ENCODE measurements around the gene TDRD6. TPM values are rescaled to one million over a fixed set of nuclear protein-coding genes. Genes with fewer than 3 reads are reported as not detected.
"Not testable (repeated sequence)": the region's sequence is repeated elsewhere in the genome, so short reads cannot be mapped to it uniquely, and the experiment has no call there.

The TDRD6 gene
- total RNA-seq, result 0.52 TPM

GRCh38 chr6:46687619-46688097 lies at the start of gene TDRD6:
Gene TDRD6, plus strand, starts transcription at chr6:46687885. Its CDS starts 244 bp downstream, at chr6:46688129.
- Histone ChIP-seq H3K9ac (ENCODE audit: low read depth in 1 of 3, low read length in 3 of 3) (no peak within 1 kb of the TSS), H3K27ac (ENCODE audit: low read depth, low read length) (no peak within 1 kb of the TSS), H3K27me3 (ENCODE audit: control insufficient read depth in 3 of 3, insufficient read depth in 3 of 3, low read length in 3 of 3) (no peaks in the 10 kb centered on the region), H3K4me3 (ENCODE audit: low read length in 3 of 3) (no peak within 1 kb of the TSS), H3K4me1 (ENCODE audit: control insufficient read depth in 3 of 3, insufficient read depth in 3 of 3, low read length in 3 of 3) (peaks cover 2 to 5% (median 3%) of the 10 kb centered on the region in 3 donors), H3K36me3 (ENCODE audit: control insufficient read depth in 3 of 3, insufficient read depth in 3 of 3, low read length in 3 of 3) (peaks cover 0 to 2% (median 0%) of the 10 kb centered on the region in 3 donors), H3K9me3 (ENCODE audit: control insufficient read depth in 3 of 3, low read length in 3 of 3) (no peaks in the 10 kb centered on the region)

GRCh38 chr6:46637933-46638332 lies 49.8 kb upstream of the TDRD6 start:
- H3K9ac ChIP-seq (ENCODE audit: low read depth in 1 of 3, low read length in 3 of 3), result no peak overlapping the region
- no peaks in the 10 kb centered on the region for H3K27me3 ChIP-seq (ENCODE audit: control insufficient read depth in 3 of 3, insufficient read depth in 3 of 3, low read length in 3 of 3)
- no peak overlapping the region for H3K4me3 ChIP-seq (ENCODE audit: low read length in 3 of 3)
- no peaks in the 10 kb centered on the region for H3K4me1 ChIP-seq (ENCODE audit: control insufficient read depth in 3 of 3, insufficient read depth in 3 of 3, low read length in 3 of 3)
- H3K9me3 ChIP-seq (ENCODE audit: control insufficient read depth in 3 of 3, low read length in 3 of 3), result no peaks in the 10 kb centered on the region
- H3K27ac ChIP-seq (ENCODE audit: low read depth, low read length), result no peak overlapping the region
- no peaks in the 10 kb centered on the region for H3K36me3 ChIP-seq (ENCODE audit: control insufficient read depth in 3 of 3, insufficient read depth in 3 of 3, low read length in 3 of 3)

GRCh38 chr6:46638650-46639049 lies 49.0 kb upstream of the TDRD6 start:
- no peak overlapping the region for H3K27ac ChIP-seq (ENCODE audit: low read depth, low read length)
- H3K27me3 ChIP-seq (ENCODE audit: control insufficient read depth in 3 of 3, insufficient read depth in 3 of 3, low read length in 3 of 3), result no peaks in the 10 kb centered on the region
- no peak overlapping the region for H3K9ac ChIP-seq (ENCODE audit: low read depth in 1 of 3, low read length in 3 of 3)
- no peaks in the 10 kb centered on the region for H3K9me3 ChIP-seq (ENCODE audit: control insufficient read depth in 3 of 3, low read length in 3 of 3)
- no peak overlapping the region for H3K4me3 ChIP-seq (ENCODE audit: low read length in 3 of 3)
- no peaks in the 10 kb centered on the region for H3K36me3 ChIP-seq (ENCODE audit: control insufficient read depth in 3 of 3, insufficient read depth in 3 of 3, low read length in 3 of 3)
- H3K4me1 ChIP-seq (ENCODE audit: control insufficient read depth in 3 of 3, insufficient read depth in 3 of 3, low read length in 3 of 3), result no peaks in the 10 kb centered on the region

GRCh38 chr6:46642928-46643751 lies 44.5 kb upstream of the TDRD6 start:
- Histone ChIP-seq H3K4me1 (ENCODE audit: control insufficient read depth in 3 of 3, insufficient read depth in 3 of 3, low read length in 3 of 3) (no peaks in the 10 kb centered on the region), H3K4me3 (ENCODE audit: low read length in 3 of 3) (no peak overlapping the region), H3K9me3 (ENCODE audit: control insufficient read depth in 3 of 3, low read length in 3 of 3) (no peaks in the 10 kb centered on the region), H3K36me3 (ENCODE audit: control insufficient read depth in 3 of 3, insufficient read depth in 3 of 3, low read length in 3 of 3) (no peaks in the 10 kb centered on the region), H3K27ac (ENCODE audit: low read depth, low read length) (no peak overlapping the region), H3K27me3 (ENCODE audit: control insufficient read depth in 3 of 3, insufficient read depth in 3 of 3, low read length in 3 of 3) (no peaks in the 10 kb centered on the region), H3K9ac (ENCODE audit: low read depth in 1 of 3, low read length in 3 of 3) (no peak overlapping the region)

- H3K27ac ChIP-seq (ENCODE audit: low read depth, low read length), result no peak overlapping the region
- H3K9me3 ChIP-seq (ENCODE audit: control insufficient read depth in 3 of 3, low read length in 3 of 3), result no peaks in the 10 kb centered on the region
- H3K27me3 ChIP-seq (ENCODE audit: control insufficient read depth in 3 of 3, insufficient read depth in 3 of 3, low read length in 3 of 3), result no peaks in the 10 kb centered on the region
- H3K36me3 ChIP-seq (ENCODE audit: control insufficient read depth in 3 of 3, insufficient read depth in 3 of 3, low read length in 3 of 3), result no peaks in the 10 kb centered on the region
- H3K4me1 ChIP-seq (ENCODE audit: control insufficient read depth in 3 of 3, insufficient read depth in 3 of 3, low read length in 3 of 3), result no peaks in the 10 kb centered on the region
- H3K9ac ChIP-seq (ENCODE audit: low read depth in 1 of 3, low read length in 3 of 3), result no peak overlapping the region
- no peak overlapping the region for H3K4me3 ChIP-seq (ENCODE audit: low read length in 3 of 3)
Measured at GRCh38 chr6:46645265-46645664, 42.4 kb upstream of the TDRD6 start.

GRCh38 chr6:46648108-46648507 lies 39.6 kb upstream of the TDRD6 start:
- H3K27ac ChIP-seq (ENCODE audit: low read depth, low read length); H3K4me3 ChIP-seq (ENCODE audit: low read length in 3 of 3); H3K27me3 ChIP-seq (ENCODE audit: control insufficient read depth in 3 of 3, insufficient read depth in 3 of 3, low read length in 3 of 3); H3K36me3 ChIP-seq (ENCODE audit: control insufficient read depth in 3 of 3, insufficient read depth in 3 of 3, low read length in 3 of 3); H3K9ac ChIP-seq (ENCODE audit: low read depth in 1 of 3, low read length in 3 of 3); H3K9me3 ChIP-seq (ENCODE audit: control insufficient read depth in 3 of 3, low read length in 3 of 3): not testable (repeated sequence)
- H3K4me1 ChIP-seq (ENCODE audit: control insufficient read depth in 3 of 3, insufficient read depth in 3 of 3, low read length in 3 of 3), result peaks cover 0 to 11% (median 0%) of the 10 kb centered on the region in 3 donors

- H3K9ac ChIP-seq (ENCODE audit: low read depth in 1 of 3, low read length in 3 of 3), result no peak overlapping the region
- no peak overlapping the region for H3K27ac ChIP-seq (ENCODE audit: low read depth, low read length)
- H3K4me3 ChIP-seq (ENCODE audit: low read length in 3 of 3), result no peak overlapping the region
- H3K36me3 ChIP-seq (ENCODE audit: control insufficient read depth in 3 of 3, insufficient read depth in 3 of 3, low read length in 3 of 3), result no peaks in the 10 kb centered on the region
- H3K4me1 ChIP-seq (ENCODE audit: control insufficient read depth in 3 of 3, insufficient read depth in 3 of 3, low read length in 3 of 3), result peaks cover 3 to 18% (median 7%) of the 10 kb centered on the region in 3 donors
- no peaks in the 10 kb centered on the region for H3K27me3 ChIP-seq (ENCODE audit: control insufficient read depth in 3 of 3, insufficient read depth in 3 of 3, low read length in 3 of 3)
- H3K9me3 ChIP-seq (ENCODE audit: control insufficient read depth in 3 of 3, low read length in 3 of 3), result no peaks in the 10 kb centered on the region
Measured at GRCh38 chr6:46648869-46649492, 38.7 kb upstream of the TDRD6 start.

GRCh38 chr6:46651006-46651405 lies 36.7 kb upstream of the TDRD6 start:
- H3K9me3 ChIP-seq (ENCODE audit: control insufficient read depth in 3 of 3, low read length in 3 of 3), result no peaks in the 10 kb centered on the region
- peaks cover 4 to 19% (median 7%) of the 10 kb centered on the region in 3 donors for H3K4me1 ChIP-seq (ENCODE audit: control insufficient read depth in 3 of 3, insufficient read depth in 3 of 3, low read length in 3 of 3)
- H3K9ac ChIP-seq (ENCODE audit: low read depth in 1 of 3, low read length in 3 of 3), result no peak overlapping the region
- H3K36me3 ChIP-seq (ENCODE audit: control insufficient read depth in 3 of 3, insufficient read depth in 3 of 3, low read length in 3 of 3), result no peaks in the 10 kb centered on the region
- no peak overlapping the region for H3K27ac ChIP-seq (ENCODE audit: low read depth, low read length)
- H3K27me3 ChIP-seq (ENCODE audit: control insufficient read depth in 3 of 3, insufficient read depth in 3 of 3, low read length in 3 of 3), result no peaks in the 10 kb centered on the region
- H3K4me3 ChIP-seq (ENCODE audit: low read length in 3 of 3), result peak overlapping the region in 2 of 3 donors; percentile 5 to 98

GRCh38 chr6:46651816-46652215 lies 35.9 kb upstream of the TDRD6 start:
- Histone ChIP-seq H3K36me3 (ENCODE audit: control insufficient read depth in 3 of 3, insufficient read depth in 3 of 3, low read length in 3 of 3) (no peaks in the 10 kb centered on the region), H3K27ac (ENCODE audit: low read depth, low read length) (no peak overlapping the region), H3K4me1 (ENCODE audit: control insufficient read depth in 3 of 3, insufficient read depth in 3 of 3, low read length in 3 of 3) (peaks cover 4 to 19% (median 7%) of the 10 kb centered on the region in 3 donors), H3K9me3 (ENCODE audit: control insufficient read depth in 3 of 3, low read length in 3 of 3) (no peaks in the 10 kb centered on the region), H3K9ac (ENCODE audit: low read depth in 1 of 3, low read length in 3 of 3) (peak overlapping the region; percentile 79 to 87 (median 83)), H3K27me3 (ENCODE audit: control insufficient read depth in 3 of 3, insufficient read depth in 3 of 3, low read length in 3 of 3) (no peaks in the 10 kb centered on the region), H3K4me3 (ENCODE audit: low read length in 3 of 3) (peak overlapping the region; percentile 91 to 98 (median 96))

GRCh38 chr6:46652232-46652602 lies 35.5 kb upstream of the TDRD6 start:
- H3K4me3 ChIP-seq (ENCODE audit: low read length in 3 of 3), result peak overlapping the region; percentile 91 to 98 (median 96)
- peak overlapping the region; percentile 84 for H3K27ac ChIP-seq (ENCODE audit: low read depth, low read length)
- H3K4me1 ChIP-seq (ENCODE audit: control insufficient read depth in 3 of 3, insufficient read depth in 3 of 3, low read length in 3 of 3), result peaks cover 4 to 19% (median 7%) of the 10 kb centered on the region in 3 donors
- H3K27me3 ChIP-seq (ENCODE audit: control insufficient read depth in 3 of 3, insufficient read depth in 3 of 3, low read length in 3 of 3), result no peaks in the 10 kb centered on the region
- no peaks in the 10 kb centered on the region for H3K36me3 ChIP-seq (ENCODE audit: control insufficient read depth in 3 of 3, insufficient read depth in 3 of 3, low read length in 3 of 3)
- peak overlapping the region; percentile 79 to 87 (median 83) for H3K9ac ChIP-seq (ENCODE audit: low read depth in 1 of 3, low read length in 3 of 3)
- no peaks in the 10 kb centered on the region for H3K9me3 ChIP-seq (ENCODE audit: control insufficient read depth in 3 of 3, low read length in 3 of 3)
